Activated B cell treated with CpG ODN at 0.5 μM for 24 hours (primary cell): ENCODE measurements around the gene TSPO2. TPM values are rescaled to one million over a fixed set of nuclear protein-coding genes. Genes with fewer than 3 reads are reported as not detected.

Source experiments
- ATAC-seq: fragments of 200-7000 bp; cut with Tn5 transposase; one replicate; pipeline ENCODE4 v1.10.0; 2021; ENCODE audit warnings: low read depth, mild to moderate bottlenecking, moderate library complexity
- CTCF ChIA-PET: fragments of 350-600 bp; sonication (Branson Sonifier 250); formaldehyde crosslinking; loops from one replicate; lab custom pipeline; 2021; ENCODE audit warnings: antibody characterized with exemption; lab: Charles Lee
- POLR2A ChIA-PET: fragments of 350-600 bp; sonication (Branson Sonifier 250); formaldehyde crosslinking; loops from one replicate; lab custom pipeline; 2021; ENCODE audit warnings: antibody characterized with exemption; lab: Charles Lee
- DNase-seq: peaks from one replicate; pipeline ENCODE4 v3.0.0; 2022
- H3K27ac Mint-ChIP-seq: one replicate; pipeline ENCODE4 v1.8.0; 2020; ENCODE audit warnings: mixed read lengths
- H3K27me3 Mint-ChIP-seq: one replicate; pipeline ENCODE4 v1.8.0; 2021; ENCODE audit warnings: mixed read lengths
- H3K36me3 Mint-ChIP-seq: one replicate; pipeline ENCODE4 v1.8.0; 2021; ENCODE audit warnings: low read depth, mixed read lengths
- H3K4me1 Mint-ChIP-seq: one replicate; pipeline ENCODE4 v1.8.0; 2021; ENCODE audit warnings: mixed read lengths
- H3K4me3 Mint-ChIP-seq: one replicate; pipeline ENCODE4 v1.8.0; 2020; ENCODE audit warnings: mild to moderate bottlenecking, mixed read lengths
- H3K9me3 Mint-ChIP-seq: one replicate; pipeline ENCODE4 v1.8.0; 2020; ENCODE audit warnings: mixed read lengths
- intact Hi-C: fragments of 100-400 bp; cut with micrococcal nuclease; formaldehyde crosslinking; loops from one replicate; pipeline ENCODE4 v1.15.1; 2024
- total RNA-seq: library from RNA; stranded (reverse); gene quantifications from 2 replicates; pipeline ENCODE4 v1.2.3, GENCODE V29; 2022
- TF ChIP-seq, protein P1 (sequence below): fragments of 200-600 bp; IDR thresholded peaks from one replicate; pipeline ENCODE4 v1.8.0; 2022; ENCODE audit warnings: antibody characterized with exemption, mild to moderate bottlenecking

The TSPO2 gene
- total RNA-seq, 1 donor from 2014 or later, result not detected

DNA sequence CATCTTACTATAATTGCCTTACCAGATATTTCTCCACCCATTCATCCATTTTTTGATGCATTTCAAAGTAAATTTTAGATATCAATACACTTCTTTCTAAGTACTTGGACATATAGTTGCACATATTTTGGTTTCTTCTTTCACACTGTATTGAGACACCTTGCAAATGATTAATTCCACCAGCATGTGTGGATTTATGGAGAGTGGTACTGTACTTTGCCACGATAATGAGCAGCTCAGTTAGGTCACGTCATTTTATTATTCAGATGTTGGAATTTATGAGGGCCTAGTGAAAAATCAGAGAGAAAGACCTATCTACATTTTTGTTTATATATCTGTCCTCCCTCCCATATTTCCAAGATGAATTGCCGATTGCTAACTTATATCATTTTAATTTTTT lies 35.8 kb downstream of the TSPO2 start:
- H3K27me3 Mint-ChIP-seq, result no peaks in the 10 kb centered on the region
- H3K4me3 Mint-ChIP-seq, result no peak overlapping the region
- POLR2A ChIA-PET, result no interaction called here
- no peak overlapping the region for H3K27ac Mint-ChIP-seq
- H3K4me1 Mint-ChIP-seq, result peaks cover 65% of the 10 kb centered on the region
- CTCF ChIA-PET, result no interaction called here
- no peak for ATAC-seq
- no peak for DNase-seq
- intact Hi-C loops, result loop anchor here (10.0 kb wide), 1 partner anchor 1667 kb away; the partner anchor contains the start of gene TBCC
- TF ChIP-seq, protein P1, sequence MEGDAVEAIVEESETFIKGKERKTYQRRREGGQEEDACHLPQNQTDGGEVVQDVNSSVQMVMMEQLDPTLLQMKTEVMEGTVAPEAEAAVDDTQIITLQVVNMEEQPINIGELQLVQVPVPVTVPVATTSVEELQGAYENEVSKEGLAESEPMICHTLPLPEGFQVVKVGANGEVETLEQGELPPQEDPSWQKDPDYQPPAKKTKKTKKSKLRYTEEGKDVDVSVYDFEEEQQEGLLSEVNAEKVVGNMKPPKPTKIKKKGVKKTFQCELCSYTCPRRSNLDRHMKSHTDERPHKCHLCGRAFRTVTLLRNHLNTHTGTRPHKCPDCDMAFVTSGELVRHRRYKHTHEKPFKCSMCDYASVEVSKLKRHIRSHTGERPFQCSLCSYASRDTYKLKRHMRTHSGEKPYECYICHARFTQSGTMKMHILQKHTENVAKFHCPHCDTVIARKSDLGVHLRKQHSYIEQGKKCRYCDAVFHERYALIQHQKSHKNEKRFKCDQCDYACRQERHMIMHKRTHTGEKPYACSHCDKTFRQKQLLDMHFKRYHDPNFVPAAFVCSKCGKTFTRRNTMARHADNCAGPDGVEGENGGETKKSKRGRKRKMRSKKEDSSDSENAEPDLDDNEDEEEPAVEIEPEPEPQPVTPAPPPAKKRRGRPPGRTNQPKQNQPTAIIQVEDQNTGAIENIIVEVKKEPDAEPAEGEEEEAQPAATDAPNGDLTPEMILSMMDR, result no peak
- peaks cover 62% of the 10 kb centered on the region for H3K36me3 Mint-ChIP-seq
- no peaks in the 10 kb centered on the region for H3K9me3 Mint-ChIP-seq

DNA sequence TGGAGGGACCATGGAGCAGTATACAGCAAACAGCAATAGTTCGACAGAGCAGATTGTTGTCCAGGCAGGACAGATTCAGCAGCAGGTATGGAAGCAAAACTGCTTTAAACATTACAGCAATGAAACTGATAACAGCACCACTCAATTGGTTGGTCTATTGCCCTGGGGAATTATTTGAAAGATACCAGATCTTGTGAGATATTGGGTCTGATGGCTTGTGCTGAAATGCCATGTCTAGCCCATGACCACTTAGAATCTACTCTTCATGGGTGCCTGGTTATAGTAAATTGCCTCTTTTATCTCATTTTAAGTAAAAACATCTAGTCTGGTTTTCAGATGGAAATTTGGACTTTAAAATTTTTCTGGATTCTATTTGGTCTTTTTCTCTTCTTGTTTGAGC lies 36.8 kb downstream of the TSPO2 start:
- Mint-ChIP-seq H3K4me3 (no peak overlapping the region), H3K4me1 (peaks cover 62% of the 10 kb centered on the region), H3K36me3 (peaks cover 65% of the 10 kb centered on the region), H3K9me3 (no peaks in the 10 kb centered on the region), H3K27me3 (no peaks in the 10 kb centered on the region), H3K27ac (peak overlapping the region; percentile 5)
- ChIA-PET POLR2A (no interaction called here), CTCF (interaction anchor here (0.5 to 1.6 kb wide), 4 partner anchors 9 to 102 kb away, joined by 3 read pairs; no protein-coding TSS in a partner anchor)
- no peak for DNase-seq
- intact Hi-C loops, result loop anchor here (10.0 kb wide), 1 partner anchor 1666 kb away; the partner anchor contains the start of gene TBCC
- TF ChIP-seq, protein P1, result no peak
- ATAC-seq, result no peak

DNA sequence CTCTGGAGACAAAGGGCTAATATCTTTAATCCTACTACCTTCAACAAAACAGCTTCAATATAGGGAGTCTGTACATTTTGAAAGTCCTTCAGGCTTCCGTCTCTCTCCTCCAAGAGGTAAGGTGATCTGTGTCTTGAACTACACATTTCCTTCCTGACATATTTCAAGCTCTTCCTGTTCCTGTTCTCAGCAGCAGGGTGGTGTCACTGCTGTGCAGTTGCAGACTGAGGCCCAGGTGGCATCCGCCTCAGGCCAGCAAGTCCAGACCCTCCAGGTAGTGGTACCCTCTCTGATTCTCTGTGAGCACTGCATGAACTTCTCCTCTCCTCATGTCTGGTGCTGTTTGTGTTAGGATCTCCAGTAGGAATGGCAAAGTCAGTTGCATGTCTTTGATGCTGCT lies 38.4 kb downstream of the TSPO2 start:
- ChIA-PET CTCF (interaction anchor here (1.4 to 1.6 kb wide), 3 partner anchors 11 to 100 kb away, joined by 3 read pairs; no protein-coding TSS in a partner anchor), POLR2A (interaction anchor here (0.6 kb wide), 2 partner anchors 707 to 1717 kb away, joined by 3 read pairs; partner anchors contain the start of gene TOMM6)
- ATAC-seq, result peak; percentile 40
- Mint-ChIP-seq H3K9me3 (no peaks in the 10 kb centered on the region), H3K36me3 (peaks cover 74% of the 10 kb centered on the region), H3K4me1 (peaks cover 46% of the 10 kb centered on the region), H3K4me3 (peak overlapping the region; percentile 4), H3K27ac (peak overlapping the region; percentile 76), H3K27me3 (no peaks in the 10 kb centered on the region)
- intact Hi-C loops, result no loop called here
- no peak for DNase-seq
- TF ChIP-seq, protein P1, result no peak

DNA sequence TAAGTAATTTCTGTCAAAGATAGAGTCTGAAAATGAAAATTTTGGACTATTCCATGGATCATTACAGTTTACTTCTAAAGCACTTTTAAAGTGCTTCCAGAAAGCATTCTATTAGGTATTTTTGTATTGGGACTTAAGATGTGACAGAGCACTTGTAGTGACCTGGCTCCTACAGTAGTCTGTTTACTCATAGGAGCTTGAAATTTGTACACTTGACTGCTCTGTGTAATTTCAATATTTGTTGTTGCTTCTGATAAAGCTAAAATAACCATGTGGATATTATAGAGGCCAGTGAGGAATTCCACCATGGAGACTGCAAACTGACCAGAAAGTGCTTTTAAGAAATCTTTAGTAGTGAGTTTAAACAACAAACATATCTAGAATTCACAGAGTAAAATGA lies 40.8 kb downstream of the TSPO2 start:
- no peak overlapping the region for H3K4me3 Mint-ChIP-seq
- no peak for DNase-seq
- ChIA-PET CTCF (interaction anchor here (1.5 kb wide), 1 partner anchor 99 kb away, joined by 3 read pairs; no protein-coding TSS in a partner anchor), POLR2A (no interaction called here)
- intact Hi-C loops, result no loop called here
- no peaks in the 10 kb centered on the region for H3K27me3 Mint-ChIP-seq
- TF ChIP-seq, protein P1, result no peak
- H3K4me1 Mint-ChIP-seq, result peaks cover 32% of the 10 kb centered on the region
- H3K27ac Mint-ChIP-seq, result no peak overlapping the region
- ATAC-seq, result no peak
- peaks cover 86% of the 10 kb centered on the region for H3K36me3 Mint-ChIP-seq
- no peaks in the 10 kb centered on the region for H3K9me3 Mint-ChIP-seq

DNA sequence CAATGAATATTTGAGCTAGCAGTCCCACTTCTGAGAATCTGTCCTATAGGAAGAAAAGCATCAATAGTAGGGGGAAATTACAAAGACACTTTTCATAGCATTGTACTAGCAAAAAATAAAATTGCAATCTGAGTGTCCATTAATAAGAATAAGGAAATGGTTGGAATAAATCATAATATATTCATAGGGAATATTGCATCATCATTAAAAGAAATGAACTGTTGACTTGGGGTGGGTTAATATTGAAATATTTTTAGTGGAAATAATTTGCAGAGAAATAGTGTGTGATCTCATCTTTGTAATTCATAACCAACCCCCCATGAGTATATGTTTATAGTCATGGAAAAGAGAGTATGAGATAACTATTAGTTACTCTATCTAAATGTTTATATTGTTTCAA lies 42.9 kb downstream of the TSPO2 start:
- TF ChIP-seq, protein P1, result no peak
- intact Hi-C loops, result no loop called here
- H3K27ac Mint-ChIP-seq, result no peak overlapping the region
- CTCF ChIA-PET, result interaction anchor here (0.7 kb wide), 1 partner anchor 16 kb away, joined by 3 read pairs; no protein-coding TSS in a partner anchor
- ATAC-seq (no peak), DNase-seq (no peak)
- peaks cover 17% of the 10 kb centered on the region for H3K4me1 Mint-ChIP-seq
- peaks cover 87% of the 10 kb centered on the region for H3K36me3 Mint-ChIP-seq
- POLR2A ChIA-PET, result no interaction called here
- H3K27me3 Mint-ChIP-seq, result no peaks in the 10 kb centered on the region
- H3K4me3 Mint-ChIP-seq, result no peak overlapping the region
- no peaks in the 10 kb centered on the region for H3K9me3 Mint-ChIP-seq
